H1 (cell line): ENCODE data around the gene STAP2. TPM values are rescaled to one million over a fixed set of nuclear protein-coding genes. Genes with fewer than 3 reads are reported as not detected.

Source experiments
- GTF2F1 ChIP-seq: IDR thresholded peaks from 2 replicates; pipeline ENCODE4 v1.6.1; 2012; ENCODE audit warnings: low read depth, low read length, improper control_type of control experiment, borderline replicate concordance
- KDM1A ChIP-seq: fragments of 200-600, 300-600 bp; sonication (generic); IDR thresholded peaks from 2 replicates; pipeline ENCODE4 v1.7.1; 2016; ENCODE audit warnings: mild to moderate bottlenecking, low read length, borderline replicate concordance
- SP4 ChIP-seq: IDR thresholded peaks from 2 replicates; pipeline ENCODE4 v1.6.1; 2012; ENCODE audit warnings: low read length, inconsistent platforms
- ZNF274 ChIP-seq: IDR thresholded peaks from 2 replicates; pipeline ENCODE4 v1.7.0; 2012; ENCODE audit warnings: low read length, borderline replicate concordance; ENCODE audit errors: extremely low read depth
- polyA plus RNA-seq, 7 experiments: library from polyadenylated mRNA; depleted of rRNA in 3 of 7; stranded (reverse) in 5 of 7; unstranded in 2 of 7; fragments of >200 nt in 5 of 7; fragments of 200-250 nt in 2 of 7; gene quantifications; 1 replicate in 5 of 7; 2 replicates in 1 of 7; 4 replicates in 1 of 7; pipeline versions ENCODE4 v1.2.1 to v1.2.3, GENCODE V29; 2011 to 2013; ENCODE audit warnings: missing spikeins in 2 of 7, mixed read lengths in 2 of 7
- total RNA-seq: library from RNA; stranded (reverse); fragmentation: NEBNext Ultra II Directional; extraction: Animal tissue kit (Norgen Biotek cat#: 25700); gene quantifications from 2 replicates; pipeline ENCODE4 v1.2.1, GENCODE V29; 2021

STAP2 gene
- total and polyA plus RNA-seq, 2 of the 8 experiments (the other 6 are each of a cell fraction or from before 2014, with no cell fraction given), result 15.3 to 37.3 TPM

GRCh38 chr19:4385291-4386040 lies 46.8 kb upstream of the STAP2 start (continued):
- TF ChIP-seq GTF2F1, result no peak
- TF ChIP-seq ZNF274, result no peak
- TF ChIP-seq KDM1A, result no peak
- no peak for TF ChIP-seq SP4
